Panc1 (cell line): ENCODE results near the gene SLC40A1.

Experiments
- POLR2AphosphoS5 ChIP-seq: IDR thresholded peaks from 2 replicates; pipeline ENCODE4 v1.6.1; 2012; ENCODE audit warnings: mild to moderate bottlenecking, low read depth, low read length, moderate library complexity
- SIN3A ChIP-seq: IDR thresholded peaks from 2 replicates; pipeline ENCODE4 v1.6.1; 2012; ENCODE audit warnings: low read depth, mild to moderate bottlenecking, low read length, moderate library complexity, borderline replicate concordance; ENCODE audit not compliant: insufficient read depth
- TCF7L2 ChIP-seq: IDR thresholded peaks from 2 replicates; pipeline ENCODE4 v1.6.1; 2011; ENCODE audit warnings: mild to moderate bottlenecking, low read depth, low read length, inconsistent platforms
- TF ChIP-seq, protein P1 (sequence below): fragments of 450-650 bp; IDR thresholded peaks from 2 replicates; pipeline ENCODE4 v1.5.1; 2017; ENCODE audit warnings: mild to moderate bottlenecking
- TF ChIP-seq, protein P2 (sequence below), 2 experiments: IDR thresholded peaks; 2 replicates each; pipeline ENCODE4 v1.6.1; 2011 to 2012; ENCODE audit warnings: low read depth in 2 of 2, control low read depth in 1 of 2, low read length in 1 of 2, mild to moderate bottlenecking in 1 of 2, moderate library complexity in 1 of 2; ENCODE audit not compliant: insufficient read depth in 1 of 2

DNA sequence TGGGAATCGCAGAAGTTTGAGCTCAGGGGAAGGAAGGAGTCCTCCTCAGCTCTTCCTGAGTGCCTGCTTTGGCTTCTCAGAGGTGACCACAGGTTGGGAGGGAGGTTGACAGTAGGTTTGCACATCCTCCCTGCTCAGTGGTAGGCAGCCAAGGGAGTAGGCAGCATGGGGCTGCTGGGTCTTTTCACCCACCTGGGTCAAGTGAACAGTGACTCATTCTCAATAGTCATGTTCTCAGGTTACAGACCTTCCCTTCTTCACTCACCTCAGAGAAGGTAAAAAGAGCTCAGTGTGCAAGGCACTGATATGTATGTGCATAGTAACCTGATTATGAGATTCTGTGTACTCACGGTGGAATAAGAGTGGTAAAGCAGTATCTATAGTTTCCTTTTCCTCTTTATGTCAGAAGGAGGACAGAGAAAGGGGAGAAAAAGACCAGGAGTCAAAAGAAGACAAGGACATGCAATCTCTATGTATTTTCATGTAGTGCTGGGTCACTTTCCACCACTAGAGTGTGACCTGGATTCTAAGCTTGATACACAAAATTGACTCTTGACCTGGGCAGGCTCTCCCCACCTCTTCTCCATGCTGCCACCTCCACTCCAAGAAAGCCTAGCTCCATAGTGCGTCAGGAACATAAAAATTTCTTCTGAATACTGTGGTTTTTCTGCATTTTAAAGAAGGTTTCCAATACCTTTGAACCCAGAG, 44.2 kb upstream of the SLC40A1 start:
- TF ChIP-seq, protein P1, sequence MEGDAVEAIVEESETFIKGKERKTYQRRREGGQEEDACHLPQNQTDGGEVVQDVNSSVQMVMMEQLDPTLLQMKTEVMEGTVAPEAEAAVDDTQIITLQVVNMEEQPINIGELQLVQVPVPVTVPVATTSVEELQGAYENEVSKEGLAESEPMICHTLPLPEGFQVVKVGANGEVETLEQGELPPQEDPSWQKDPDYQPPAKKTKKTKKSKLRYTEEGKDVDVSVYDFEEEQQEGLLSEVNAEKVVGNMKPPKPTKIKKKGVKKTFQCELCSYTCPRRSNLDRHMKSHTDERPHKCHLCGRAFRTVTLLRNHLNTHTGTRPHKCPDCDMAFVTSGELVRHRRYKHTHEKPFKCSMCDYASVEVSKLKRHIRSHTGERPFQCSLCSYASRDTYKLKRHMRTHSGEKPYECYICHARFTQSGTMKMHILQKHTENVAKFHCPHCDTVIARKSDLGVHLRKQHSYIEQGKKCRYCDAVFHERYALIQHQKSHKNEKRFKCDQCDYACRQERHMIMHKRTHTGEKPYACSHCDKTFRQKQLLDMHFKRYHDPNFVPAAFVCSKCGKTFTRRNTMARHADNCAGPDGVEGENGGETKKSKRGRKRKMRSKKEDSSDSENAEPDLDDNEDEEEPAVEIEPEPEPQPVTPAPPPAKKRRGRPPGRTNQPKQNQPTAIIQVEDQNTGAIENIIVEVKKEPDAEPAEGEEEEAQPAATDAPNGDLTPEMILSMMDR: no peak
- TF ChIP-seq POLR2AphosphoS5: no peak
- TF ChIP-seq, protein P2, sequence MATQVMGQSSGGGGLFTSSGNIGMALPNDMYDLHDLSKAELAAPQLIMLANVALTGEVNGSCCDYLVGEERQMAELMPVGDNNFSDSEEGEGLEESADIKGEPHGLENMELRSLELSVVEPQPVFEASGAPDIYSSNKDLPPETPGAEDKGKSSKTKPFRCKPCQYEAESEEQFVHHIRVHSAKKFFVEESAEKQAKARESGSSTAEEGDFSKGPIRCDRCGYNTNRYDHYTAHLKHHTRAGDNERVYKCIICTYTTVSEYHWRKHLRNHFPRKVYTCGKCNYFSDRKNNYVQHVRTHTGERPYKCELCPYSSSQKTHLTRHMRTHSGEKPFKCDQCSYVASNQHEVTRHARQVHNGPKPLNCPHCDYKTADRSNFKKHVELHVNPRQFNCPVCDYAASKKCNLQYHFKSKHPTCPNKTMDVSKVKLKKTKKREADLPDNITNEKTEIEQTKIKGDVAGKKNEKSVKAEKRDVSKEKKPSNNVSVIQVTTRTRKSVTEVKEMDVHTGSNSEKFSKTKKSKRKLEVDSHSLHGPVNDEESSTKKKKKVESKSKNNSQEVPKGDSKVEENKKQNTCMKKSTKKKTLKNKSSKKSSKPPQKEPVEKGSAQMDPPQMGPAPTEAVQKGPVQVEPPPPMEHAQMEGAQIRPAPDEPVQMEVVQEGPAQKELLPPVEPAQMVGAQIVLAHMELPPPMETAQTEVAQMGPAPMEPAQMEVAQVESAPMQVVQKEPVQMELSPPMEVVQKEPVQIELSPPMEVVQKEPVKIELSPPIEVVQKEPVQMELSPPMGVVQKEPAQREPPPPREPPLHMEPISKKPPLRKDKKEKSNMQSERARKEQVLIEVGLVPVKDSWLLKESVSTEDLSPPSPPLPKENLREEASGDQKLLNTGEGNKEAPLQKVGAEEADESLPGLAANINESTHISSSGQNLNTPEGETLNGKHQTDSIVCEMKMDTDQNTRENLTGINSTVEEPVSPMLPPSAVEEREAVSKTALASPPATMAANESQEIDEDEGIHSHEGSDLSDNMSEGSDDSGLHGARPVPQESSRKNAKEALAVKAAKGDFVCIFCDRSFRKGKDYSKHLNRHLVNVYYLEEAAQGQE (IDR thresholded peaks at IDR 0.05; ENCODE audit: insufficient read depth in 1 of 2, low read depth in 2 of 2, low read length in 1 of 2): no peak
- no peak for TF ChIP-seq TCF7L2
- TF ChIP-seq SIN3A: no peak
